ENCODE data around the gene SLC25A36. TPM values are rescaled to one million over a fixed set of nuclear protein-coding genes. Genes with fewer than 3 reads are reported as not detected.

SLC25A36 gene, protein sequence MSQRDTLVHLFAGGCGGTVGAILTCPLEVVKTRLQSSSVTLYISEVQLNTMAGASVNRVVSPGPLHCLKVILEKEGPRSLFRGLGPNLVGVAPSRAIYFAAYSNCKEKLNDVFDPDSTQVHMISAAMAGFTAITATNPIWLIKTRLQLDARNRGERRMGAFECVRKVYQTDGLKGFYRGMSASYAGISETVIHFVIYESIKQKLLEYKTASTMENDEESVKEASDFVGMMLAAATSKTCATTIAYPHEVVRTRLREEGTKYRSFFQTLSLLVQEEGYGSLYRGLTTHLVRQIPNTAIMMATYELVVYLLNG
- 46.7 TPM for polyA plus RNA-seq (2012; ENCODE audit: insufficient read depth, insufficient read length, low read depth)

DNA sequence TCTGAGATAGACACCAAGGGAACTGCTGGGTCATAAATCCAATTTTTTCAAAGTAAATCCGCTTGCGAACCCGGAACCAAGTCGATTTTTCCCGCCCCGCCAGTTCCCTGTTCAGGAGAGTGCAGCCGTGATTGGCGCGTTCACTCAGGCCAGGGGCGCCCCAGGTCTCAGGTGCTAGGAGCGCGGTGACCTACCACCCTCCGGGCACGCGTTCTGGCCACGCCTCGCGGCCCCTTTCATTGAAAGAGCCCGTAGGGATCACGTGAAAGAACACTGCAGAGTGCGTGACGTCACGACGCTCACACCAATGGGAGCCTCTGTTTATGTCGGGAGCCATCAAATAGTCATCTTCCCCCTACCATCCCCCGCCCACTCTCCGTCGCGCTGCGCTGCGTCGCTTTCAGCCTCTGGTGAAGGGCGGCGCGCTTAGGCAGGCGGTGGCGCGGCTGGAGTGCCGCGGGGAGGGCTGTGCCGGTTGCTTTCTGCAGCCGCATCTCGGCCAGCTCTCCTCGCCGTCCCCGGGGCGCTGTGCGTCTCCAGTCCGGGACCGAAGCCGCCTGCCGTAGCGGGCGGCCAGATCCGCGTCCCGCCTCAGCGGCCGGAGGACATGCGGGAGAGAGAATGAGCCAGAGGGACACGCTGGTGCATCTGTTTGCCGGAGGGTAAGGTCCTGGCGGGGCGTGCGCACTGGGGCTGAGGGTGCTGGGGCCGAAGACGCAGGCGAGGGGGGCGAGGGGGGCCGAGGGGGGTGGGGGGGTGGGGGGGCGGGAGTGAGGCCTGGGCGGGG is at the start of gene SLC25A36:
Gene SLC25A36 (plus strand): TSS at position 403 of the 787 bp plus-strand sequence. CDS start 219 bp downstream, at position 622.
- Histone ChIP-seq H3K4me1 (no peaks in the 10 kb centered on the region; the same call in 1 of the 2 replicates), H3K36me3 (no peaks in the 10 kb centered on the region), H3K4me3 (ENCODE audit: low read depth, low read length) (peak within 1 kb of the TSS; percentile 80), H3K9me3 (no peaks in the 10 kb centered on the region), H3K27me3 (no peaks in the 10 kb centered on the region; the same call in 1 of the 2 replicates)
- TF ChIP-seq, protein P1, sequence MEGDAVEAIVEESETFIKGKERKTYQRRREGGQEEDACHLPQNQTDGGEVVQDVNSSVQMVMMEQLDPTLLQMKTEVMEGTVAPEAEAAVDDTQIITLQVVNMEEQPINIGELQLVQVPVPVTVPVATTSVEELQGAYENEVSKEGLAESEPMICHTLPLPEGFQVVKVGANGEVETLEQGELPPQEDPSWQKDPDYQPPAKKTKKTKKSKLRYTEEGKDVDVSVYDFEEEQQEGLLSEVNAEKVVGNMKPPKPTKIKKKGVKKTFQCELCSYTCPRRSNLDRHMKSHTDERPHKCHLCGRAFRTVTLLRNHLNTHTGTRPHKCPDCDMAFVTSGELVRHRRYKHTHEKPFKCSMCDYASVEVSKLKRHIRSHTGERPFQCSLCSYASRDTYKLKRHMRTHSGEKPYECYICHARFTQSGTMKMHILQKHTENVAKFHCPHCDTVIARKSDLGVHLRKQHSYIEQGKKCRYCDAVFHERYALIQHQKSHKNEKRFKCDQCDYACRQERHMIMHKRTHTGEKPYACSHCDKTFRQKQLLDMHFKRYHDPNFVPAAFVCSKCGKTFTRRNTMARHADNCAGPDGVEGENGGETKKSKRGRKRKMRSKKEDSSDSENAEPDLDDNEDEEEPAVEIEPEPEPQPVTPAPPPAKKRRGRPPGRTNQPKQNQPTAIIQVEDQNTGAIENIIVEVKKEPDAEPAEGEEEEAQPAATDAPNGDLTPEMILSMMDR (IDR thresholded peaks at IDR 0.05; ENCODE audit: low read depth, low read length) = no peak
- DNase-seq = peak; percentile 97

DNA sequence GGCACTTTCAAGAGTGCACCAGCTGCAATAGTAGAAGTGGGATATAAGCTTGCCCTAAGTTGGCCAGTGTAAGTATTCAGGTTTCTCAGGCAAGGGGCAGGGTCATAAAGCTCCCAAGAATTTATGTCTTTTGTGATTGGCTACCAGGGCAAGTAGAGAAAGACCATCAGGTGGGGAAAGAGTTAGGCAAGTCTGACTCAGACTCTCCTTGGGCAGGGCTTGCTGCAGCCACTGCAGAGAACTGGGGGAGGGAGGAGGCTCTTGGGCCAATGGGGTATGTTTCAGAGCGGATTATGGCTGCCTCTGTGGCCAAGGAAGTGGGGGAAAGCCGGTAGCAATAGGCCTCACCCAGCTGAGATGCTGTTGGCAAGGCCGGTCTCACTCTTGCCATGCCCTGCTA is 44.6 kb upstream of the SLC25A36 start:
- Histone ChIP-seq H3K4me3 (ENCODE audit: low read depth, low read length) (no peak overlapping the region), H3K4me1 (no peaks in the 10 kb centered on the region), H3K36me3 (no peaks in the 10 kb centered on the region), H3K9me3 (no peaks in the 10 kb centered on the region), H3K27me3 (peaks cover 28% of the 10 kb centered on the region)
- TF ChIP-seq, protein P1 (IDR thresholded peaks at IDR 0.05; ENCODE audit: low read depth, low read length) = no peak
- DNase-seq = no peak

DNA sequence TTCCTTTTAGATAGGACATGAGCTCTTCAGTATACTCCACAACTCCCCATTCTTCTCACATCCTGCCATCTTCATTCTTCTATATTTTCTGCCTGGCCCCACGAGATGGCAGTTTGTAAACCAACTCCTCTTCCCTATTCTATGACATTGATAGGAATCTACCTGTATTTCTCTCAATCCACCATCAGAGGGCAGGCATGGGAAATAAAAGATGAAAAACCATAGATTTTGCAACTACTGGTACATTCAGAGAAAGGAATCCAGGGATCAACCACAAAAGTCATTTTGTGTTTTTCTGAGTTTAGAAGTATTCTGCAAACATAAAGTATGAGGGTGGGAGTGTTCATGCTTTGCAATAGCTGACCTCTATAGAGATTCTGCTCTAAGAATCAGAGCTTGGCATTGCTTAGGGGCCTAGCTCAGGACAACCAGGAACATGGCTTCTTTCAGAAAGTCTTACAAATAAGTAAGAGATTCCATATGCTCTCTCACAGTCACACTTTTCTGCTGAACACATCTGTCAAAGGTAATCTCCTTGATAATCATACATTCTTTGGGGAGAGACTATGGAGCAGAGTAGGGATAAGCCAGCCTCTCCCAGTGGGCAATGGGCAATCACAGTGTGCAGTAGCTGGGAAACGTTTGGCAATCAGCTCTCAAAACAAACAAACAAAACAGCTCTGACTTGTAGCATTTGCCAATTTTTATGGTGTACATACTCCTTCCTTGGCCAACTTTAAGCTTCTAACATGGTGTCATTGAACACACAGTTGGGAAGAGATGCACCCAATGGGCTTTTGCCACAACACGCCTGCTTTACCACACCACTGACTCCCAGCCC is 43.1 kb upstream of the SLC25A36 start:
- Histone ChIP-seq H3K36me3 (no peaks in the 10 kb centered on the region), H3K4me1 (no peaks in the 10 kb centered on the region), H3K27me3 (peaks cover 17% of the 10 kb centered on the region), H3K9me3 (no peaks in the 10 kb centered on the region), H3K4me3 (ENCODE audit: low read depth, low read length) (no peak overlapping the region)
- TF ChIP-seq, protein P1 (IDR thresholded peaks at IDR 0.05; ENCODE audit: low read depth, low read length) = peak; percentile 72
- DNase-seq = peak; percentile 19

DNA sequence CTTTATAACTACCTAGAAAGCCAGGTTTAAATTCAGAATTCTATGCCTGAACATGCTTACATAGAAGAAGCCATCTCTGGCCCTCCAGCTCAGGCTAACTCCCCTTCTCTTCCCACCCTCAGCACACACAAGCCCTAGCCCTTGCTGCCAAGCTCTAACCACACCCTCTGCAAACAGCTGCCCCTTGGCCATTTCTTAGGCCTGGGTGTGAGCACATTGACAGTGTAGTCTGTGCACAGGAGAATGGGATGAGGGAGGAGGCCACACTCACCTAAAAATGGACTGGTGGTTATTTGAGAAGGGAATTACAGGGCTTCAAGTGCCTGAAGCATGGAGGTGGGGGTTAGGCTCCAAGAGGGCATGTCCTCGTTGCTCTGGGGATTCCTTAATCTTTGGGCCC is 42.3 kb upstream of the SLC25A36 start:
- H3K9me3 ChIP-seq = no peaks in the 10 kb centered on the region; the same call in 1 of the 2 replicates
- H3K4me3 ChIP-seq (ENCODE audit: low read depth, low read length) = no peak overlapping the region
- H3K36me3 ChIP-seq = no peaks in the 10 kb centered on the region
- TF ChIP-seq, protein P1 (IDR thresholded peaks at IDR 0.05; ENCODE audit: low read depth, low read length) = no peak
- H3K27me3 ChIP-seq = peaks cover 9% of the 10 kb centered on the region
- DNase-seq = no peak
- no peaks in the 10 kb centered on the region for H3K4me1 ChIP-seq

DNA sequence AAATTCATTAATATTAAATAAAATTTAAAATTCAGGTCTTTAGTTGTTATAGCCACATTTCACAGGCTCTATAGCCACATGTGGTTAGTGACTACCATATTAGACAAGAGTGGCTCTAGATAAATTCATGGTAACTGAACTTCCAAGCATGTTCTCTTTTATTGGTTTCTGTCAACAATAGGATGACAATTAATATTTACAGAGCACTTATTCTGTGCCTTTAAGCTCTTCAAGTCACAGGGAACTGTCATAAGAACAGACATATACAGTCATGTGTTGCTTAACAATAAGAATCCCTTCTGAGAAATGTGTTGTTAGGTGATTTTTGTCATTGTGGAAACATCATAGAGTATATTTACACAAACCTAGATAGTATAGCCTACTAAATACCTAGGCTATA is 38.8 kb upstream of the SLC25A36 start:
- Histone ChIP-seq H3K36me3 (no peaks in the 10 kb centered on the region), H3K4me3 (ENCODE audit: low read depth, low read length) (no peak overlapping the region), H3K4me1 (no peaks in the 10 kb centered on the region), H3K9me3 (no peaks in the 10 kb centered on the region; the same call in 1 of the 2 replicates), H3K27me3 (no peaks in the 10 kb centered on the region)
- DNase-seq = no peak
- TF ChIP-seq, protein P1 (IDR thresholded peaks at IDR 0.05; ENCODE audit: low read depth, low read length) = no peak

All from BE2C (cell line).